Neural progenitor cell (in vitro differentiated cells): ENCODE results near the gene FBXL20. TPM values are rescaled to one million over a fixed set of nuclear protein-coding genes. Genes with fewer than 3 reads are reported as not detected.

Experiments
- DNase-seq: peaks from one replicate; pipeline ENCODE4 v3.0.0-alpha.2; 2016; ENCODE audit warnings: low spot score
- H2AFZ ChIP-seq: fragments of 200-600 bp; sonication (generic); replicated peaks from 2 replicates; pipeline ENCODE4 v1.6.1; 2016; ENCODE audit warnings: antibody characterized with exemption
- H3F3A ChIP-seq: fragments of 200-600 bp; sonication (generic); 2 replicates; pipeline ENCODE4 v1.6.1; 2016; ENCODE audit warnings: antibody characterized with exemption, low read depth
- H3K27ac ChIP-seq: fragments of 200-600 bp; sonication (generic); 2 replicates; pipeline ENCODE4 v1.5.1; 2016; ENCODE audit warnings: mild to moderate bottlenecking
- H3K27me3 ChIP-seq: fragments of 200-600 bp; sonication (generic); 2 replicates; pipeline ENCODE4 v1.6.1; 2016; ENCODE audit warnings: mild to moderate bottlenecking, moderate library complexity
- H3K36me3 ChIP-seq: fragments of 200-600 bp; sonication (generic); 2 replicates; pipeline ENCODE4 v1.5.1; 2016
- H3K4me1 ChIP-seq: fragments of 200-600 bp; sonication (generic); 2 replicates; pipeline ENCODE4 v1.6.1; 2016; ENCODE audit warnings: mixed run types
- H3K4me2 ChIP-seq: fragments of 200-600 bp; sonication (generic); 2 replicates; pipeline ENCODE4 v1.6.1; 2016
- H3K4me3 ChIP-seq: fragments of 200-600 bp; sonication (generic); 2 replicates; pipeline ENCODE4 v1.5.1; 2016
- H3K79me2 ChIP-seq: fragments of 200-600 bp; sonication (generic); 2 replicates; pipeline ENCODE4 v1.6.1; 2016; ENCODE audit warnings: low read depth
- H3K9ac ChIP-seq: fragments of 200-600 bp; sonication (generic); 2 replicates; pipeline ENCODE4 v1.6.1; 2016
- H3K9me3 ChIP-seq: fragments of 200-600 bp; sonication (generic); 2 replicates; pipeline ENCODE4 v1.5.1; 2016; ENCODE audit warnings: low read depth
- H4K20me1 ChIP-seq: fragments of 200-600 bp; sonication (generic); 2 replicates; pipeline ENCODE4 v1.6.1; 2016; ENCODE audit warnings: low read depth
- H3K27ac Mint-ChIP-seq: 3 replicates; pipeline ENCODE4 v1.8.0; 2021; ENCODE audit warnings: mixed read lengths
- H3K27me3 Mint-ChIP-seq: 2 replicates; pipeline ENCODE4 v1.8.0; 2022; ENCODE audit warnings: low read depth, mild to moderate bottlenecking, inconsistent platforms, moderate library complexity, mixed read lengths; ENCODE audit not compliant: insufficient read depth
- H3K36me3 Mint-ChIP-seq: 3 replicates; pipeline ENCODE4 v1.8.0; 2021; ENCODE audit warnings: mixed read lengths
- H3K4me1 Mint-ChIP-seq: 3 replicates; pipeline ENCODE4 v1.8.0; 2021; ENCODE audit warnings: mixed read lengths
- H3K4me3 Mint-ChIP-seq: 3 replicates; pipeline ENCODE4 v1.8.0; 2021; ENCODE audit warnings: mild to moderate bottlenecking, moderate library complexity, mixed read lengths
- H3K9me3 Mint-ChIP-seq: 3 replicates; pipeline ENCODE4 v1.8.0; 2020; ENCODE audit warnings: mixed read lengths
- EZH2 ChIP-seq: fragments of 200-600 bp; sonication (generic); IDR thresholded peaks from 2 replicates; pipeline ENCODE4 v1.6.1; 2017; ENCODE audit warnings: antibody characterized with exemption, mild to moderate bottlenecking, moderate library complexity
- EZH2phosphoT487 ChIP-seq: fragments of 200-600 bp; sonication (generic); IDR thresholded peaks from 2 replicates; pipeline ENCODE4 v1.6.1; 2017; ENCODE audit warnings: antibody characterized with exemption
- total RNA-seq: library from RNA; depleted of rRNA; stranded (reverse); fragments of >200 nt; gene quantifications from 2 replicates; pipeline ENCODE4 v1.2.3, GENCODE V29; 2015; ENCODE audit warnings: low replicate concordance
- TF ChIP-seq, protein P1 (sequence below): fragments of 200-600 bp; sonication (generic); IDR thresholded peaks from 2 replicates; pipeline ENCODE4 v1.5.1; 2017; ENCODE audit warnings: antibody characterized with exemption, mild to moderate bottlenecking

Gene FBXL20
- total RNA-seq, 1 donor from 2014 or later = 19.9 TPM

DNA sequence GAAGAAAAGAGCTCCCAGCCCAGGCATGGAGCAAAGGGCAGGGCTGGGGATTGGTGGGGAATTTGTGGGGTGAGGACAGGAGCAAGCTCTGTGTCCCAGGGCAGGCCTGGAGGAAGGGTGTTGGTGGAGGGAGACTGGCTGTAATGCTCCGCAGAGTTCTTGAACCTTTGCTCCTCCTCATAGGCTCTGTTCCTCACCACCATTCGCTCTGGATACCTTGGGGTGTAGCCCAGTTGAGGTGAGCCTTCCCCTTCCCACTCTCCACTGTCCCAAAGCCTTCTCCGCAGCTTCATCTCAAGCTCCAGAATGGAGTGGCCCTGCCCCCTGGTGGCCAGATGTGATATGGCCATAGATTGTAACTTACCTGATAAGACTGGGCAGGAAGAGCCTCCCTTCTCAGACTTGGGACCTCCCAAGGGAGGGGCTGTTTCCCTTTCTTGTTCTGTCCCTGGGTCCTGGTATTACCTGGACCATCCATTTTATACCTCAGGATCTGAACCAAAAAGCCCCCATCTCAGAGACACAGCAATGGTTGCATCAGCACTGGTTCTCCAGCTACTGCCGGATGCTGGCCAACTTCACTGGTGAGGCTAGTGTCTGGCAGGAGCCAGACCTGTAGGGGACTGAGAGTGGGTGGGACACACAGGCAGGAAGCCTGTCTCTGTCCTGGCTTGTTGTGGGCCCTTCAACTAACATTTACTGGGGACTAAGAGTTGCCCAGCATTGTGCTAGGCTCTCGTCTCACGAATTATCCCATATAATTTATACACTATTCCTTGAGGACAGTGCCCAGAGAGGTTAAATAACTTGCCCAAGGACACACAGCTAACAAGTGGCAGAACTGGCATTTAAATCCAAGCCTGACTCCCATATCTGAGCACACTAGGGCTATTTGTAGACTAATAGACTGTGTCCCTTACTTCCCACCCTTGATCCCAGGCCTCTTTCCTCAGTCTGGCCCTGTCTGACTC is 156.5 kb downstream of the FBXL20 start:
- H3K4me2 ChIP-seq = no peak overlapping the region
- peak overlapping the region; percentile 81 for H2AFZ ChIP-seq
- H3F3A ChIP-seq = peaks cover 8% of the 10 kb centered on the region
- no peaks in the 10 kb centered on the region for H3K36me3 ChIP-seq
- Mint-ChIP-seq H3K27ac (peak overlapping the region; percentile 50), H3K4me3 (no peak overlapping the region), H3K4me1 (peaks cover 4% of the 10 kb centered on the region), H3K36me3 (no peaks in the 10 kb centered on the region), H3K27me3 (peaks cover 20% of the 10 kb centered on the region), H3K9me3 (no peaks in the 10 kb centered on the region)
- no peak for TF ChIP-seq EZH2phosphoT487
- TF ChIP-seq, protein P1, sequence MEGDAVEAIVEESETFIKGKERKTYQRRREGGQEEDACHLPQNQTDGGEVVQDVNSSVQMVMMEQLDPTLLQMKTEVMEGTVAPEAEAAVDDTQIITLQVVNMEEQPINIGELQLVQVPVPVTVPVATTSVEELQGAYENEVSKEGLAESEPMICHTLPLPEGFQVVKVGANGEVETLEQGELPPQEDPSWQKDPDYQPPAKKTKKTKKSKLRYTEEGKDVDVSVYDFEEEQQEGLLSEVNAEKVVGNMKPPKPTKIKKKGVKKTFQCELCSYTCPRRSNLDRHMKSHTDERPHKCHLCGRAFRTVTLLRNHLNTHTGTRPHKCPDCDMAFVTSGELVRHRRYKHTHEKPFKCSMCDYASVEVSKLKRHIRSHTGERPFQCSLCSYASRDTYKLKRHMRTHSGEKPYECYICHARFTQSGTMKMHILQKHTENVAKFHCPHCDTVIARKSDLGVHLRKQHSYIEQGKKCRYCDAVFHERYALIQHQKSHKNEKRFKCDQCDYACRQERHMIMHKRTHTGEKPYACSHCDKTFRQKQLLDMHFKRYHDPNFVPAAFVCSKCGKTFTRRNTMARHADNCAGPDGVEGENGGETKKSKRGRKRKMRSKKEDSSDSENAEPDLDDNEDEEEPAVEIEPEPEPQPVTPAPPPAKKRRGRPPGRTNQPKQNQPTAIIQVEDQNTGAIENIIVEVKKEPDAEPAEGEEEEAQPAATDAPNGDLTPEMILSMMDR = peak; percentile 97
- no peak for TF ChIP-seq EZH2
- H3K9me3 ChIP-seq = no peaks in the 10 kb centered on the region
- H3K4me1 ChIP-seq = peaks cover 7% of the 10 kb centered on the region
- no peaks in the 10 kb centered on the region for H3K27me3 ChIP-seq
- H3K27ac ChIP-seq = no peak overlapping the region
- no peaks in the 10 kb centered on the region for H4K20me1 ChIP-seq
- no peaks in the 10 kb centered on the region for H3K79me2 ChIP-seq
- no peak overlapping the region for H3K4me3 ChIP-seq
- no peak overlapping the region for H3K9ac ChIP-seq
- DNase-seq = peak; percentile 92

DNA sequence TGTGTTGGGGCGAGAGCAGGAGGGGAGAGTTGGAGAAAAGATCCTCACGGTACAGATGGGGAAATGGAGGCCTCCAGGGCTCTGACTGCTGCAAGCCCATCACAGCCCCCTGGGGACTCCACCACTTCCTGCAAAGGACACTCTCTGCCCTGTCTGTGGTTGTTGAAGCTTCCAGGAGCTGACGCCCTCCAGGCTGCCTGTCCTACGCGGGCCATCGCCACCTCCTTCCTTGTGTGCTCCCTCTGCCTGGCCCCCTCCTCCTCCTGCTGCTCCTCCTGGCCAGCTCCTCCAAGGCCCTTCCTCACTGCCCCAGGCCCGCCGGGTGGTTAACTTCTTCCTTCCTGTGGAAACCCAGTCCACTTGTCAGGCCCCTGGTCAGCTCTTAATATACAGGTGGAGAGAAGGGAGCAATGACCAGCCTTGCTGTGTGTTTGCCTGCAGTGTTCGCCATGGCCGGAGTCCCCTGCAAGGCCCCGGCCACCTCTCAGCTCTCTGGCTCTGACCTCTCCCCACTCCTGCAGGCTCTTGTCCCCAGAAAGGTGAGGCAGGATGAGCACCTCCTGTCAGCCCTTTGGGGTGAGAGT is 157.3 kb downstream of the FBXL20 start:
- no peak overlapping the region for H3K9ac ChIP-seq
- no peaks in the 10 kb centered on the region for H3K9me3 Mint-ChIP-seq
- peaks cover 20% of the 10 kb centered on the region for H3K27me3 Mint-ChIP-seq

DNA sequence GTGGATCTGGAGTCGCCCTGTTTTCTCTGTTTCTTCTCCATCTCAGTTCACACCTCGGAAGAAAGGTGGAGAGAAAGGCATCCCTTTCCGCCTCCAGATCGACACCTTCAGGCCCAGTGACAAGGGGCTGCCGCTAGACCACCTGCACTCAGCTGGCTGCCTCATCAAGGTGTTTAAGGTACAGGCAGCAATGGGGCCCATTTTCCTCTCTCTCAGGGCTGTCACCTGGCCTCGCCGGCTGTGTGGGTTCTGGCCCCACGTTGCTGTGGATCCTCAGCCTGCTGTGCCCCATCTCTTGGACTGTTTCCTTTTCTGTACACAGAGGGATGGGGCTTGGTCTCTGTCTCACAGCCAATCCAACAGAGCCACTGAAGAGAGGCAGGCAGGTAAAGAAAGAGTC is 158.3 kb downstream of the FBXL20 start:
- Histone ChIP-seq H3K79me2 (no peaks in the 10 kb centered on the region), H3K9me3 (no peaks in the 10 kb centered on the region), H4K20me1 (no peaks in the 10 kb centered on the region), H3K4me2 (no peak overlapping the region), H3F3A (peaks cover 3% of the 10 kb centered on the region), H3K27me3 (no peaks in the 10 kb centered on the region), H2AFZ (no peak overlapping the region), H3K9ac (no peak overlapping the region), H3K36me3 (no peaks in the 10 kb centered on the region), H3K27ac (no peak overlapping the region), H3K4me3 (no peak overlapping the region), H3K4me1 (peaks cover 7% of the 10 kb centered on the region)
- H3K36me3 Mint-ChIP-seq = no peaks in the 10 kb centered on the region
- H3K9me3 Mint-ChIP-seq = no peaks in the 10 kb centered on the region
- TF ChIP-seq EZH2 (no peak), EZH2phosphoT487 (no peak)
- TF ChIP-seq, protein P1 = no peak
- DNase-seq = no peak
- peaks cover 4% of the 10 kb centered on the region for H3K4me1 Mint-ChIP-seq
- no peak overlapping the region for H3K4me3 Mint-ChIP-seq
- peaks cover 23% of the 10 kb centered on the region for H3K27me3 Mint-ChIP-seq
- H3K27ac Mint-ChIP-seq = no peak overlapping the region

More for the DNA sequence above, 157.3 kb downstream of the FBXL20 start:
- Histone ChIP-seq H2AFZ (peak overlapping the region; percentile 81), H3K4me3 (no peak overlapping the region), H3K79me2 (no peaks in the 10 kb centered on the region), H3K4me1 (peaks cover 7% of the 10 kb centered on the region), H3K36me3 (no peaks in the 10 kb centered on the region), H3K27me3 (no peaks in the 10 kb centered on the region), H4K20me1 (no peaks in the 10 kb centered on the region), H3K27ac (no peak overlapping the region), H3K9me3 (no peaks in the 10 kb centered on the region), H3K4me2 (no peak overlapping the region), H3F3A (peaks cover 8% of the 10 kb centered on the region)
- Mint-ChIP-seq H3K27ac (no peak overlapping the region), H3K4me3 (no peak overlapping the region), H3K4me1 (peaks cover 4% of the 10 kb centered on the region), H3K36me3 (no peaks in the 10 kb centered on the region)
- no peak for TF ChIP-seq EZH2
- TF ChIP-seq, protein P1 = no peak
- no peak for TF ChIP-seq EZH2phosphoT487
- DNase-seq = no peak
